MM.1S (cell line): ENCODE data around the gene BTBD16.

Experiments
- EZH2phosphoT487 ChIP-seq: fragments of 300-600 bp; sonication (generic); IDR thresholded peaks from 2 replicates; pipeline ENCODE4 v1.6.1; 2018; ENCODE audit warnings: antibody characterized with exemption, low read length
- TF ChIP-seq, protein P1 (sequence below): fragments of 300-600 bp; sonication (generic); IDR thresholded peaks from 2 replicates; pipeline ENCODE4 v1.5.1; 2016; ENCODE audit warnings: antibody characterized with exemption, low read length, mixed read lengths

DNA sequence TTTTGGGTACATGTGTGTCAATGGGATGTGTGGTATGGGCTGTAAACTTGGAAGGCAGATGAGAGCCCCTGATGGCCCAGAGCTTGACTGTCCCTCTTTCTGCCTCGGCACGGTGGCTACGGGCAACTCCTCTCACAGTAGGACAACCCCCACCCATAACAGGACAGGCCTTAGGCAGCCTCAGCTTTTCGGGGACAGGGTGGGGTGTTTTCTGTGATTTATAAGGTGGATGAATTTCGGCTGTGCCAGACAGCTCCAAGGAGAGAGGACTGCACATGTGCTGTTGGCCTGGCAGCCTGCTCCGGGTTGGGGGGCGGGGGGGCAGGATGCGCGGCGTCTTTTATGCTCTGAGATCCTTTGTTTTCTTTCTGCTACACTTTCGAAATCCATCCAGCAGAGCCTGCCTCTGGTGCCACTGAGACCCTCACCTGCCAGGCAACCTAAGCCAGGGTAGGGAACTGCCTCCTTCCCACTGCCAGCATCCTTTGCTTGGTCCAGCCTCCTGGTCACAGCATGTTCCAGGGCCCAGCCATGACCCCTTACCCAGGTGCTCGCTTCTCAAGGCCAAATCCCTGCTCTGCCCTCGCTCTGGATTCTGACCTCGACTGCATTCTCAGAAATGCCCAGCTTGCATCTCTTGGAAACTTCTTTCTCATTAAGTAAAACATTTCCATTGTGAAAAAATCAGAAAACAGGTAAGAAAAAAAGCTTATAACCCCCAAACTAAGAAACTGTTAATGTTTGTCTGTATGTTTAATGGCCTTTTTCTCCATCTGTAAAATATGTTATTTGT is 15.4 kb upstream of the BTBD16 start:
- TF ChIP-seq, protein P1, sequence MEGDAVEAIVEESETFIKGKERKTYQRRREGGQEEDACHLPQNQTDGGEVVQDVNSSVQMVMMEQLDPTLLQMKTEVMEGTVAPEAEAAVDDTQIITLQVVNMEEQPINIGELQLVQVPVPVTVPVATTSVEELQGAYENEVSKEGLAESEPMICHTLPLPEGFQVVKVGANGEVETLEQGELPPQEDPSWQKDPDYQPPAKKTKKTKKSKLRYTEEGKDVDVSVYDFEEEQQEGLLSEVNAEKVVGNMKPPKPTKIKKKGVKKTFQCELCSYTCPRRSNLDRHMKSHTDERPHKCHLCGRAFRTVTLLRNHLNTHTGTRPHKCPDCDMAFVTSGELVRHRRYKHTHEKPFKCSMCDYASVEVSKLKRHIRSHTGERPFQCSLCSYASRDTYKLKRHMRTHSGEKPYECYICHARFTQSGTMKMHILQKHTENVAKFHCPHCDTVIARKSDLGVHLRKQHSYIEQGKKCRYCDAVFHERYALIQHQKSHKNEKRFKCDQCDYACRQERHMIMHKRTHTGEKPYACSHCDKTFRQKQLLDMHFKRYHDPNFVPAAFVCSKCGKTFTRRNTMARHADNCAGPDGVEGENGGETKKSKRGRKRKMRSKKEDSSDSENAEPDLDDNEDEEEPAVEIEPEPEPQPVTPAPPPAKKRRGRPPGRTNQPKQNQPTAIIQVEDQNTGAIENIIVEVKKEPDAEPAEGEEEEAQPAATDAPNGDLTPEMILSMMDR = no peak
- no peak for TF ChIP-seq EZH2phosphoT487
